Measurements from ENCODE around the gene LPP.

The LPP gene

GRCh38 chr3:188208516-188208981 is 54.6 kb downstream of the LPP start:
- DNase-seq: no peak
- in situ Hi-C loops (cut with HindIII; ENCODE audit: low pct_ligation_motif_present, low pct_unique_long_range_greater_than_20kb, low sequenced_read_pairs): no loop called here

- in situ Hi-C loops (cut with HindIII; ENCODE audit: low pct_ligation_motif_present, low pct_unique_long_range_greater_than_20kb, low sequenced_read_pairs): no loop called here
- no peak for DNase-seq
Measured at GRCh38 chr3:188209034-188209433, 55.1 kb downstream of the LPP start.

DNA sequence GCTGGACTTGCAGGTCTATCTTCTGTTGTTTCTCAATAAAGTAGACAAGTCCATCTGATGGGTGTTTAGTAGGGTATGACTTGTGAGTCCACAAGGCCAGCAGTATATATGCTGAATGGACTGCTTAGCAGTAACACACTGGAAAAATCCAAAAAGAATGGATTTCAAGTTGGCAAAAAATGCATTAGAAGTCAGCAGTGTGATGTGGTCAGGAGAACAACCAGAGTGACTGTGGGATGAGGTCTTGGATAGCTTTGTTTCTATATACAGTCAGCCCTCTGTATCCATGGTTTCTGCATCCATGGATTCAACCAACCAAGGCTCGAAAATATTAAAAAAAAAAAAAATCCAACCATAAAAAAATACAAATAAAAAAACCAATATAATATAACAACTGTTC is 55.8 kb downstream of the LPP start:
- in situ Hi-C loops (cut with HindIII; ENCODE audit: low pct_ligation_motif_present, low pct_unique_long_range_greater_than_20kb, low sequenced_read_pairs): no loop called here
- no peak for DNase-seq

GRCh38 chr3:188211476-188211875 is 57.5 kb downstream of the LPP start:
- in situ Hi-C loops (cut with HindIII; ENCODE audit: low pct_ligation_motif_present, low pct_unique_long_range_greater_than_20kb, low sequenced_read_pairs): no loop called here
- no peak for DNase-seq

GRCh38 chr3:188212308-188212969 is 58.5 kb downstream of the LPP start:
- peak; percentile 96 for DNase-seq
- in situ Hi-C loops (cut with HindIII; ENCODE audit: low pct_ligation_motif_present, low pct_unique_long_range_greater_than_20kb, low sequenced_read_pairs): no loop called here

GRCh38 chr3:188214442-188214841 is 60.5 kb downstream of the LPP start:
- in situ Hi-C loops (cut with HindIII; ENCODE audit: low pct_ligation_motif_present, low pct_unique_long_range_greater_than_20kb, low sequenced_read_pairs): no loop called here
- DNase-seq: no peak

DNA sequence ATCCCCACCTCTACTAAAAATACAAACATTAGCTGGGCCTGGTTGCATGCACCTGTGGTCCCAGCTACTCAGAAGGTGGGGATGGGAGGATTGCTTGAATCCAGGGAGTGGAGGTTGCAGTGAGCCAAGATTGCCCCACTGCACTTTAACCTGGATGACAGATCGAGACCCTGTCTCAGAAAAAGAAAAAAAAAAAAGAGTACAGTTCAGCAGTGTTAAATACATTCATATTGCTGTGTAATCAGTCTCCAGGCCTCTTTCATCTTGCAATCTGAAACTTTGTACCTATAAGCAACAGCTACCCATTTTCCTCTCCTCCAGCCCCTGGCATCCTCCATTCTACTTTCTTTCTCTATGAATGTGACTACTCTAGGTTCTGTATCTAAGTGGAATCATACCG is 61.2 kb downstream of the LPP start:
- in situ Hi-C loops (cut with HindIII; ENCODE audit: low pct_ligation_motif_present, low pct_unique_long_range_greater_than_20kb, low sequenced_read_pairs): no loop called here
- DNase-seq: no peak

GRCh38 chr3:188217011-188217463 is 63.1 kb downstream of the LPP start:
- in situ Hi-C loops (cut with HindIII; ENCODE audit: low pct_ligation_motif_present, low pct_unique_long_range_greater_than_20kb, low sequenced_read_pairs): no loop called here
- no peak for DNase-seq

- in situ Hi-C loops (cut with HindIII; ENCODE audit: low pct_ligation_motif_present, low pct_unique_long_range_greater_than_20kb, low sequenced_read_pairs): no loop called here
- DNase-seq: no peak
Measured at GRCh38 chr3:188217726-188218125, 63.8 kb downstream of the LPP start.

GRCh38 chr3:188218603-188219002 is 64.6 kb downstream of the LPP start:
- in situ Hi-C loops (cut with HindIII; ENCODE audit: low pct_ligation_motif_present, low pct_unique_long_range_greater_than_20kb, low sequenced_read_pairs): no loop called here
- no peak for DNase-seq

- in situ Hi-C loops (cut with HindIII; ENCODE audit: low pct_ligation_motif_present, low pct_unique_long_range_greater_than_20kb, low sequenced_read_pairs): no loop called here
Measured at GRCh38 chr3:188219147-188219546, 65.2 kb downstream of the LPP start.

GRCh38 chr3:188220097-188220788 is 66.3 kb downstream of the LPP start:
- no peak for DNase-seq
- in situ Hi-C loops (cut with HindIII; ENCODE audit: low pct_ligation_motif_present, low pct_unique_long_range_greater_than_20kb, low sequenced_read_pairs): no loop called here

More at GRCh38 chr3:188219147-188219546, 65.2 kb downstream of the LPP start:
- no peak for DNase-seq

DNA sequence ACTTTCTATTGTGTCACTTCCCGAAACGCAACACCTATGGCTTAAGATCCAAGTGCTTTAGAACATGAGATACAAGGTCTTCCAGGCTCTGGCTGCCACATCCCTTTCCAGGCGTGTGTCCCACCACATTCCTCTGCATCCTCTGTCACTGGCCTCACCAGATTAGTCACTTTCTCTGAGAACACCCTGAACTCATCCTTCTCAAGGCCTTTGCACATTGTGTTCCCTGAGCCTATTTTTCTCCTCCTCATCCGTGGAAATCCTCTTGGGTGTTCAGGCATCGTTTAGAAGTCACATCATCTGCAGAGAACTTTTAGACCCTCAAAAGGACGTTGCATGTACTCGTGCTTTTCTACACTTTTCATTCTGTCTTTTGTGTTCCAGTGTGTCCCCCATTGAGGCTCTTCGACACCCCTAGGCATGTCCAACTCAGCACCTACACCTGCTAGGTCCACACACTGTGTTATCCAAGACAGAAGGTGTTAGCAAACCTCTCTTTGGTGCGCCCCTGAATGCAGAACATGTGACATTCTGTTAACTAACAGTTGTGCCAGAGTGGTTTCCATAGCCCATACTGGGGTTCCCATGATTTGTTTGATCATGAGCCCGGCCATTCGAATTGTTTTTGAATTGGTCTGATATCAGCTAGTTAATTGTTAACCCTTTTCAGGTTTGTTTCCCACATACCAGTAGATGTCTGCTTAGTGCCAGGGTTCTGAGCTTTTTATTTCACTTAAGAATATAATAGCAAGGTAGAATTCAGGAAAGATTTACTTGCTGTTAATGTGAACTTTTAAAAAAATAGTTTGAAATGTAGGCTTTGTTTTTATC is 67.2 kb downstream of the LPP start:
- DNase-seq: no peak
- in situ Hi-C loops (cut with HindIII; ENCODE audit: low pct_ligation_motif_present, low pct_unique_long_range_greater_than_20kb, low sequenced_read_pairs): no loop called here

GRCh38 chr3:188223936-188224335 is 70.0 kb downstream of the LPP start:
- no peak for DNase-seq
- in situ Hi-C loops (cut with HindIII; ENCODE audit: low pct_ligation_motif_present, low pct_unique_long_range_greater_than_20kb, low sequenced_read_pairs): no loop called here

DNA sequence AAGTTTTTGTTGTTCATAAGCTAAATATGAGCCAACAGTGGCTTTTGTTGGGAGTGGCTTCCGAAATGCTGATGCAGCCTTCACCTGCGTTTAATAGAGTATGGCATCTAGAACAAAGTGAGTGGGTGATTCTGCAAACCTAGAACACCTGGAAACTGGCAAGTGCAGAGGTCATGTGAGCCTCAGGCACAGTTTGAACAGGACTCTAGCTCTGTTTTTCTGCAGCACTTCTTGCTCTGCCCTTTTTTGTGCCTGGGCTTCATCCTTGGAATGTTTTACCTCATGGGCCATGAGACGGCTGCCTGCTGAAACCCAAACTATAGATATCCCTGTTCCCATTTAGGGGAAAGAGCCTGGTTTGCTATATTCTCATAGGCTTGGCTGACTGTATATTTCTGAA is 73.5 kb downstream of the LPP start:
- in situ Hi-C loops (cut with HindIII; ENCODE audit: low pct_ligation_motif_present, low pct_unique_long_range_greater_than_20kb, low sequenced_read_pairs): no loop called here
- no peak for DNase-seq

GRCh38 chr3:188229177-188229576 is 75.2 kb downstream of the LPP start:
- in situ Hi-C loops (cut with HindIII; ENCODE audit: low pct_ligation_motif_present, low pct_unique_long_range_greater_than_20kb, low sequenced_read_pairs): no loop called here

GRCh38 chr3:188229726-188230125 is 75.8 kb downstream of the LPP start:
- no peak for DNase-seq
- in situ Hi-C loops (cut with HindIII; ENCODE audit: low pct_ligation_motif_present, low pct_unique_long_range_greater_than_20kb, low sequenced_read_pairs): no loop called here

More at GRCh38 chr3:188229177-188229576, 75.2 kb downstream of the LPP start:
- no peak for DNase-seq

- in situ Hi-C loops (cut with HindIII; ENCODE audit: low pct_ligation_motif_present, low pct_unique_long_range_greater_than_20kb, low sequenced_read_pairs): no loop called here
- no peak for DNase-seq
Measured at GRCh38 chr3:188230962-188231361, 77.0 kb downstream of the LPP start.

GRCh38 chr3:188231456-188231855 is 77.5 kb downstream of the LPP start:
- in situ Hi-C loops (cut with HindIII; ENCODE audit: low pct_ligation_motif_present, low pct_unique_long_range_greater_than_20kb, low sequenced_read_pairs): no loop called here
- DNase-seq: no peak

All from ACHN (cell line).